Activated CD8-positive, alpha-beta memory T cell treated with anti-CD3 and anti-CD28 coated beads, Interleukin-2, amount 50 U/mL, for 1 hour (primary cell): ENCODE measurements around the gene DMAC2L.

ENCODE experiments used
- DNase-seq: peaks from one replicate; pipeline ENCODE4 v3.0.0-alpha.2; 2020; ENCODE audit errors: extremely low read depth

The DMAC2L gene

GRCh38 chr14:50321009-50321660 lies 9.0 kb downstream of the DMAC2L start:
- DNase-seq: peak; percentile 51

- DNase-seq: no peak
Observed at GRCh38 chr14:50331596-50331995, 19.5 kb downstream of the DMAC2L start.

GRCh38 chr14:50333014-50333509 lies 20.9 kb downstream of the DMAC2L start:
- DNase-seq: no peak

- DNase-seq: no peak
Observed at GRCh38 chr14:50334211-50334610, 22.1 kb downstream of the DMAC2L start.

- DNase-seq: no peak
Observed at GRCh38 chr14:50335389-50335788, 23.3 kb downstream of the DMAC2L start.

- no peak for DNase-seq
Observed at GRCh38 chr14:50335989-50336824, 24.1 kb downstream of the DMAC2L start.

- no peak for DNase-seq
Observed at GRCh38 chr14:50338587-50338986, 26.5 kb downstream of the DMAC2L start.

GRCh38 chr14:50339178-50339804 lies 27.2 kb downstream of the DMAC2L start:
- DNase-seq: no peak

- no peak for DNase-seq
Observed at GRCh38 chr14:50340045-50340444, 27.9 kb downstream of the DMAC2L start.

GRCh38 chr14:50340963-50341362 lies 28.8 kb downstream of the DMAC2L start:
- no peak for DNase-seq

- no peak for DNase-seq
Observed at GRCh38 chr14:50342221-50343078, 30.3 kb downstream of the DMAC2L start.

- no peak for DNase-seq
Observed at GRCh38 chr14:50343434-50343833, 31.3 kb downstream of the DMAC2L start.

GRCh38 chr14:50344116-50344775 lies 32.1 kb downstream of the DMAC2L start:
- DNase-seq: no peak

GRCh38 chr14:50344876-50345563 lies 32.9 kb downstream of the DMAC2L start:
- no peak for DNase-seq

GRCh38 chr14:50345846-50346422 lies 33.8 kb downstream of the DMAC2L start:
- no peak for DNase-seq

- DNase-seq: no peak
Observed at GRCh38 chr14:50347521-50347920, 35.4 kb downstream of the DMAC2L start.

GRCh38 chr14:50348933-50349332 lies 36.8 kb downstream of the DMAC2L start:
- no peak for DNase-seq

- DNase-seq: no peak
Observed at GRCh38 chr14:50350975-50351374, 38.9 kb downstream of the DMAC2L start.

GRCh38 chr14:50352584-50352983 lies 40.5 kb downstream of the DMAC2L start:
- DNase-seq: no peak

- DNase-seq: no peak
Observed at GRCh38 chr14:50353126-50353525, 41.0 kb downstream of the DMAC2L start.
